ENCODE results near the gene SH3PXD2B. TPM values are rescaled to one million over a fixed set of nuclear protein-coding genes. Genes with fewer than 3 reads are reported as not detected.
"Not testable (repeated sequence)": the region's sequence is repeated elsewhere in the genome, so short reads cannot be mapped to it uniquely, and the experiment has no call there.

SH3PXD2B gene
- total and polyA plus RNA-seq, 2 experiments from 2014 or later = 15.2 to 19.8 TPM

DNA sequence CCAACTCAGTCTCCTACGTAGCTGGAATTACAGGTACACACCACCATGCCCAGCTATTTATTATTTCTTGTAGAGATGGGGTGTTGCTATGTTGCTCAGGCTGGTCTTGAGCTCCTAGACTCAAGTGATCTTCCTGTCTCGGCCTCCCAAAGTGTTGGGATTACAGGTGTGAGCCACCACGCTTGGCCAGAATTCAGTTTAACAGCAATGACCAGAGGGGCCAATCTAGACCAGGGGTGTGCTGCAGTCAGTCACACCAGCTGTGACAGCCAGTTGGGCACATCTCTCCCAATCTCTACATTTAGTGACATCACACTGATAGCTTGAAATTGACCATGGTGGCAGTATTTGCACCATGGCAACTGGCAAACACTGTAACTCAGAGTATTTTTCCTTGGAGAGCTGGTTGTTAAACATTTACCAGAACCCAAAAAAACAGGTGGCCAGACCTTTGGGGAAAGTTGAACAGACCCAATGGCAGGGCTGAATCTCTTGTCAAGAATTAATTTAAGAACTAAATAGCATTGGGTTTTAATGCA lies 103.0 kb downstream of the SH3PXD2B start:
- Histone ChIP-seq H2AFZ (no peak overlapping the region), H3K27ac (no peak overlapping the region), H3K4me1 (ENCODE audit: insufficient read depth) (no peaks in the 10 kb centered on the region), H3K9me3 (ENCODE audit: low read depth) (no peaks in the 10 kb centered on the region), H3K4me2 (ENCODE audit: unreplicated experiment) (no peak overlapping the region), H3F3A (ENCODE audit: insufficient read depth) (no peaks in the 10 kb centered on the region), H3K27me3 (replicated peaks; ENCODE audit: insufficient read depth) (no peaks in the 10 kb centered on the region), H3K4me3 (no peak overlapping the region), H3K9ac (no peak overlapping the region), H3K9me2 (ENCODE audit: insufficient read depth) (no peaks in the 10 kb centered on the region), H3K36me3 (ENCODE audit: low read depth) (peaks cover 30% of the 10 kb centered on the region; the same call in 1 of the 2 replicates), H3K79me2 (ENCODE audit: insufficient read depth) (no peaks in the 10 kb centered on the region), H4K20me1 (ENCODE audit: insufficient read depth) (no peaks in the 10 kb centered on the region)
- TF ChIP-seq EZH2 (IDR thresholded peaks at IDR 0.05; ENCODE audit: insufficient read depth, poor library complexity, severe bottlenecking) (no peak), EZH2phosphoT487 (IDR thresholded peaks at IDR 0.05; ENCODE audit: insufficient read depth, low read depth) (no peak)
- in situ Hi-C loops (cut with MboI) = no loop called here
- DNase-seq = no peak
- WGBS, 2 experiments (ENCODE audit: low coverage in 1 of 2, low lambda C conversion rate in 2 of 2, missing lambda C conversion rate in 2 of 2) = 95 to 98% methylated on average over 3 of the region's 3 CpGs

DNA sequence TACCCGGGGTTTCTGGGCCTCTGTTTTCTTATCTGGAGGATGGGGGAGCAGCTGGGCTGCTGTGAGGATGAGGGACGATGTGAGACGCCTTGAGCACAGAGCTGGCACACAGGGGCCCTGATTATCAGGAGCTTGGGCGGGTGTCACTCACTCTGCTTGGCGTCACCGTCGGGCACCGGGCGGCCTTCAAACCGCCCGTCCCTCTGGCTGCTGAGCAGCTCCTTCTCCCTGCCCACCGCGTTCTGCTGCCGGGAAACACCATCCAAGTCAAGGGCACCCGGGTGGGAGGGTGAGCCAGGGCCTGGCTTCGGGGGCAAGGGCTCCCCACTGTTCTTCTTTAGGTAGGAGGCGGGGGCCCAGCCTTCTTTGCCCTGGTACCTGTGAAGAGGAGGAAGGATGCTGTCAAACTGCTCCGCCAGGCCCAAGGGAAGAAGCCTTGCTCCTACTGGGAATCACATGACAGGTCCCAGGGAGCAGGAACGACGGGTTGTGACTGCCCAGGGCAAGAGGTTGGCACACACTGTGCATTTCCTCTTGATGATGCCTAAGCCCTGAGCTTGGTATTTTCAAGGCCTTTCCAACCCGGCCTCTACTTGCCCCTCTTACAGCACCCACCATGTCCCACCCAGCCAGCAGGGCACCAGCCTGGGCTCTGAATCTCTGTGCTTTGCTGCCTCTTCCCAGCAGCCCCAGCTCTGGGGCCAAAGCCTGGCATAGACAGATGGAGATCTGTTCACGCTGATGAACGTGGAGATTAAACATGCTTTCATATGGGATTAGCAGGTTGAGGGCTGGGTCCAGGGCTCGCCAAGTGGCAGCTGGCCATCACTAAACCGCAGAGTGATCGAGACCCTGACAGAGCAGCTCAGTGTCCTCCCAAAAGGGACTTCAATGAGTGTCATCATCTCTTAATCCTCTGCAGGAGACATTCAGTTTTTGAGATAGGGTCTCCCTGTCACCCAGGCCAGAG lies 103.8 kb downstream of the SH3PXD2B start:
- Histone ChIP-seq H3K36me3 (ENCODE audit: low read depth) (peaks cover 30% of the 10 kb centered on the region; the same call in 1 of the 2 replicates), H3K4me1 (ENCODE audit: insufficient read depth) (no peaks in the 10 kb centered on the region), H4K20me1 (ENCODE audit: insufficient read depth) (no peaks in the 10 kb centered on the region), H3K9me3 (ENCODE audit: low read depth) (no peaks in the 10 kb centered on the region), H2AFZ (no peak overlapping the region), H3K9ac (no peak overlapping the region), H3K9me2 (ENCODE audit: insufficient read depth) (no peaks in the 10 kb centered on the region), H3K27ac (no peak overlapping the region), H3K4me3 (no peak overlapping the region), H3K27me3 (replicated peaks; ENCODE audit: insufficient read depth) (no peaks in the 10 kb centered on the region), H3K79me2 (ENCODE audit: insufficient read depth) (no peaks in the 10 kb centered on the region), H3K4me2 (ENCODE audit: unreplicated experiment) (no peak overlapping the region), H3F3A (ENCODE audit: insufficient read depth) (no peaks in the 10 kb centered on the region)
- 90 to 94% methylated on average over 24 to 26 of the region's 26 CpGs for WGBS, 2 experiments (ENCODE audit: low coverage in 1 of 2, low lambda C conversion rate in 2 of 2, missing lambda C conversion rate in 2 of 2)
- no peak for DNase-seq
- no peak for TF ChIP-seq EZH2 (IDR thresholded peaks at IDR 0.05; ENCODE audit: insufficient read depth, poor library complexity, severe bottlenecking)
- TF ChIP-seq EZH2phosphoT487 (IDR thresholded peaks at IDR 0.05; ENCODE audit: insufficient read depth, low read depth) = no peak
- in situ Hi-C loops (cut with MboI) = no loop called here

DNA sequence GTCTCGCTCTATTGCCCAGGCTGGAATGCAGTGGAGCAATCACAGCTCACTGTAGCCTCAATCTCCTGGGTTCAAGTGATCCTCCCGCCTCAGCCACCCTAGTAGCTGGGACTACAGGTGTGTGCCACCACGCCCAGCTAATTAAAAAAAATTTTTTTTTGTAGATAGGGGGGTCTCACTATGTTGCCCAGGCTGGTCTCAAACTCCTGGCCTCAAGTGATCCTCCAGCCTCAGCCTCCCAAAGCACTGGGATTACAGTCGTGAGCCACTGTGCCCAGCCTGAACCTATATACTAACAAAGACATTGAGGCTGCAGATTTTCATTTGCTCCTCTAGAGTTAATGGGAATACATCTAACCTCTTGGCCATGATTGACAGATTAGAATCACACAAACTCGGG lies 105.6 kb downstream of the SH3PXD2B start:
- H3K27me3 ChIP-seq (replicated peaks; ENCODE audit: insufficient read depth); H3K79me2 ChIP-seq (ENCODE audit: insufficient read depth); DNase-seq; H3F3A ChIP-seq (ENCODE audit: insufficient read depth); H3K9ac ChIP-seq; H3K9me2 ChIP-seq (ENCODE audit: insufficient read depth); H3K4me3 ChIP-seq; H2AFZ ChIP-seq; H3K4me2 ChIP-seq (ENCODE audit: unreplicated experiment); H3K27ac ChIP-seq; H3K4me1 ChIP-seq (ENCODE audit: insufficient read depth); H4K20me1 ChIP-seq (ENCODE audit: insufficient read depth); in situ Hi-C loops (cut with MboI); H3K9me3 ChIP-seq (ENCODE audit: low read depth): not testable (repeated sequence)
- 83 to 86% methylated on average over 5 of the region's 5 CpGs for WGBS, 2 experiments (ENCODE audit: low coverage in 1 of 2, low lambda C conversion rate in 2 of 2, missing lambda C conversion rate in 2 of 2)
- H3K36me3 ChIP-seq (ENCODE audit: low read depth) = peaks cover 20% of the 10 kb centered on the region; the same call in 1 of the 2 replicates

DNA sequence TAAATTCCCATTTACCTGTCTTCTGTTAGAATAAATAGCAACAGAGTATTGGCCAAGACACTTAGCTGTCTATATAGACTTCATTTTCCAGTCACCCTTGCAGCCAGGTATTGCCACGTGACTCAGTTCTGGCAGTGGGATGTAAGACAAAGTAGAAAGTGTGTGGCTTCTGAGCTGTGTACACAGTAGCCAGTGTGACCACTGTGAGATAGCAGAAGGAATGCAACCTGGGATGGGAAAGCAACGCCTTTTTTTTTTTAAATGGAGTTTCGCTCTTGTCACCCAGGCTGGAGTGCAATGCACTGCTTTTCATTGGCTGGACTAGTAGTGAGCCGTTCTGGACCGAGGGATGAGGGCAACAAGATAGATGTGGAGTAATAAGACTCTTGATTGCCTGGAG lies 106.2 kb downstream of the SH3PXD2B start:
- no peaks in the 10 kb centered on the region for H3K4me1 ChIP-seq (ENCODE audit: insufficient read depth)
- no peak overlapping the region for H2AFZ ChIP-seq
- H3F3A ChIP-seq (ENCODE audit: insufficient read depth) = no peaks in the 10 kb centered on the region
- no peaks in the 10 kb centered on the region for H3K9me2 ChIP-seq (ENCODE audit: insufficient read depth)
- no peaks in the 10 kb centered on the region for H4K20me1 ChIP-seq (ENCODE audit: insufficient read depth)
- no peak overlapping the region for H3K9ac ChIP-seq
- H3K79me2 ChIP-seq (ENCODE audit: insufficient read depth) = no peaks in the 10 kb centered on the region
- no peak overlapping the region for H3K27ac ChIP-seq
- H3K4me3 ChIP-seq = no peak overlapping the region
- H3K36me3 ChIP-seq (ENCODE audit: low read depth) = peaks cover 18% of the 10 kb centered on the region; the same call in 1 of the 2 replicates
- in situ Hi-C loops (cut with MboI) = no loop called here
- H3K27me3 ChIP-seq (replicated peaks; ENCODE audit: insufficient read depth) = no peaks in the 10 kb centered on the region
- no peak for DNase-seq
- 81 to 83% methylated on average over 5 of the region's 5 CpGs for WGBS, 2 experiments (ENCODE audit: low coverage in 1 of 2, low lambda C conversion rate in 2 of 2, missing lambda C conversion rate in 2 of 2)
- no peak overlapping the region for H3K4me2 ChIP-seq (ENCODE audit: unreplicated experiment)
- no peaks in the 10 kb centered on the region for H3K9me3 ChIP-seq (ENCODE audit: low read depth)
- TF ChIP-seq EZH2 (IDR thresholded peaks at IDR 0.05; ENCODE audit: insufficient read depth, poor library complexity, severe bottlenecking) = no peak
- TF ChIP-seq EZH2phosphoT487 (IDR thresholded peaks at IDR 0.05; ENCODE audit: insufficient read depth, low read depth) = no peak
